ENCODE data around the gene SPATA1.
A peak's percentile ranks its signal among the peaks of the same experiment; 100 is the strongest.
"Not testable (repeated sequence)": the region's sequence is repeated elsewhere in the genome, so short reads cannot be mapped to it uniquely, and the experiment has no call there.

Gene SPATA1

GRCh38 chr1:84510165-84510564 is 4.0 kb downstream of the SPATA1 start:
- no peak for DNase-seq

- DNase-seq = no peak
These were observed 4.5 kb downstream of the SPATA1 start for GRCh38 chr1:84510668-84511067.

- no peak for DNase-seq
These were observed 18.4 kb downstream of the SPATA1 start for GRCh38 chr1:84524590-84524989.

GRCh38 chr1:84525779-84526178 is 19.6 kb downstream of the SPATA1 start:
- DNase-seq = no peak

- DNase-seq = no peak
These were observed 32.4 kb downstream of the SPATA1 start for GRCh38 chr1:84538599-84538998.

GRCh38 chr1:84539972-84540371 is 33.8 kb downstream of the SPATA1 start:
- DNase-seq = no peak

- no peak for DNase-seq
These were observed 34.6 kb downstream of the SPATA1 start for GRCh38 chr1:84540759-84541158.

GRCh38 chr1:84541679-84542078 is 35.5 kb downstream of the SPATA1 start:
- DNase-seq = no peak

GRCh38 chr1:84550826-84551225 is 44.6 kb downstream of the SPATA1 start:
- DNase-seq = no peak

GRCh38 chr1:84569216-84569615 is 63.0 kb downstream of the SPATA1 start:
- DNase-seq = no peak

- DNase-seq = no peak
These were observed 64.4 kb downstream of the SPATA1 start for GRCh38 chr1:84570436-84571149.

- no peak for DNase-seq
These were observed 65.0 kb downstream of the SPATA1 start for GRCh38 chr1:84571150-84571535.

- DNase-seq = no peak
These were observed 67.3 kb downstream of the SPATA1 start for GRCh38 chr1:84573481-84573966.

GRCh38 chr1:84573967-84574842 is 68.0 kb downstream of the SPATA1 start, which contains the start of gene CTBS:
CTBS (minus strand) TSS chr1:84574440; CDS start chr1:84574415, 25 bp downstream.
- DNase-seq = peak; percentile 66 to 87 (median 80)

GRCh38 chr1:84574936-84575335 is 68.8 kb downstream of the SPATA1 start:
- DNase-seq = no peak

GRCh38 chr1:84581648-84582047 is 75.5 kb downstream of the SPATA1 start:
- DNase-seq = no peak

- DNase-seq = no peak
These were observed 76.8 kb downstream of the SPATA1 start for GRCh38 chr1:84582802-84583587.

GRCh38 chr1:84583648-84584047 is 77.5 kb downstream of the SPATA1 start:
- no peak for DNase-seq

- DNase-seq = no peak
These were observed 77.9 kb downstream of the SPATA1 start for GRCh38 chr1:84584126-84584525.

GRCh38 chr1:84585803-84586202 is 79.6 kb downstream of the SPATA1 start:
- no peak for DNase-seq

GRCh38 chr1:84587099-84587498 is 80.9 kb downstream of the SPATA1 start:
- DNase-seq = no peak

GRCh38 chr1:84594959-84595358 is 88.8 kb downstream of the SPATA1 start:
- DNase-seq = not testable (repeated sequence)

- no peak for DNase-seq
These were observed 90.8 kb downstream of the SPATA1 start for GRCh38 chr1:84597011-84597410.
